Naive thymus-derived CD4-positive, alpha-beta T cell (primary cell): ENCODE data around the gene HACD3. TPM values are rescaled to one million over a fixed set of nuclear protein-coding genes. Genes with fewer than 3 reads are reported as not detected.

Source experiments
- ATAC-seq: fragments of 150-1000 bp; cut with Tn5 transposase; 2 replicates; pipeline ENCODE4 v1.10.0; 2021; ENCODE audit warnings: mild to moderate bottlenecking, moderate library complexity
- CTCF ChIA-PET: fragments of 350-600 bp; sonication (Branson Sonifier 250); formaldehyde crosslinking; loops from one replicate; lab custom pipeline; 2021; ENCODE audit warnings: antibody characterized with exemption; lab: Charles Lee
- POLR2A ChIA-PET: fragments of 350-600 bp; sonication (Branson Sonifier 250); formaldehyde crosslinking; loops from one replicate; lab custom pipeline; 2021; ENCODE audit warnings: antibody characterized with exemption, inconsistent platforms; lab: Charles Lee
- DNase-seq, 9 donors: peaks; one replicate each; pipeline versions ENCODE4 v3.0.0 to v3.0.0-alpha.2; 2020 to 2022; ENCODE audit warnings: mixed read lengths in 1 of 9
- H3K27ac ChIP-seq: one replicate; pipeline ENCODE4 v1.7.0; 2013; ENCODE audit warnings: mild to moderate bottlenecking, low read depth, low read length, moderate library complexity
- H3K27me3 ChIP-seq, 2 donors: one replicate each; pipeline ENCODE4 v1.7.0; 2013; ENCODE audit warnings: low read length in 2 of 2, mild to moderate bottlenecking in 2 of 2, moderate library complexity in 2 of 2; ENCODE audit not compliant: control insufficient read depth in 2 of 2, insufficient read depth in 2 of 2
- H3K36me3 ChIP-seq, 3 experiments: 1 replicate in 2 of 3; 2 replicates in 1 of 3; pipeline ENCODE4 v1.7.0; 2013; ENCODE audit warnings: low read length in 3 of 3, mild to moderate bottlenecking in 3 of 3, moderate library complexity in 1 of 3; ENCODE audit not compliant: insufficient read depth in 3 of 3, control insufficient read depth in 2 of 3
- H3K4me1 ChIP-seq, 2 donors: one replicate each; pipeline ENCODE4 v1.7.0; 2013; ENCODE audit warnings: low read length in 2 of 2, mild to moderate bottlenecking in 2 of 2, moderate library complexity in 1 of 2; ENCODE audit not compliant: control insufficient read depth in 2 of 2, insufficient read depth in 2 of 2
- H3K4me3 ChIP-seq: 2 replicates; pipeline ENCODE4 v1.7.0; 2013; ENCODE audit warnings: mild to moderate bottlenecking, low read length
- H3K9me3 ChIP-seq, 3 experiments: 1 replicate in 2 of 3; 2 replicates in 1 of 3; pipeline ENCODE4 v1.7.0; 2013; ENCODE audit warnings: low read length in 3 of 3; ENCODE audit not compliant: control insufficient read depth in 2 of 3
- H3K27ac Mint-ChIP-seq, 9 donors: one replicate each; pipeline ENCODE4 v1.8.0; 2020 to 2022; ENCODE audit warnings: mixed read lengths in 9 of 9, mild to moderate bottlenecking in 8 of 9, moderate library complexity in 5 of 9, inconsistent platforms in 2 of 9
- H3K27me3 Mint-ChIP-seq, 5 donors: one replicate each; pipeline ENCODE4 v1.8.0; 2021 to 2022; ENCODE audit warnings: mixed read lengths in 5 of 5, mild to moderate bottlenecking in 1 of 5
- H3K36me3 Mint-ChIP-seq, 5 donors: one replicate each; pipeline ENCODE4 v1.8.0; 2020 to 2022; ENCODE audit warnings: mixed read lengths in 5 of 5, mild to moderate bottlenecking in 3 of 5, inconsistent platforms in 1 of 5
- H3K4me1 Mint-ChIP-seq, 7 donors: one replicate each; pipeline ENCODE4 v1.8.0; 2020 to 2022; ENCODE audit warnings: mixed read lengths in 7 of 7, mild to moderate bottlenecking in 3 of 7, inconsistent platforms in 1 of 7
- H3K4me3 Mint-ChIP-seq, 10 donors: one replicate each; pipeline ENCODE4 v1.8.0; 2020 to 2022; ENCODE audit warnings: mild to moderate bottlenecking in 10 of 10, mixed read lengths in 10 of 10, moderate library complexity in 6 of 10, inconsistent platforms in 2 of 10
- H3K9me3 Mint-ChIP-seq, 11 donors: one replicate each; pipeline ENCODE4 v1.8.0; 2020 to 2022; ENCODE audit warnings: mixed read lengths in 11 of 11, mild to moderate bottlenecking in 4 of 11, inconsistent platforms in 1 of 11, moderate library complexity in 1 of 11
- intact Hi-C, 2 donors: fragments of 100-400 bp; cut with micrococcal nuclease; formaldehyde crosslinking; loops; one replicate each; pipeline ENCODE4 v1.15.1; 2023
- polyA plus RNA-seq, 2 donors: library from polyadenylated mRNA; unstranded; fragments of 300-500 nt; fragmentation: Illumina TruSeq; gene quantifications; one replicate each; pipeline ENCODE4 v1.2.3, GENCODE V29; 2021
- total RNA-seq, 6 experiments: library from RNA in 5 of 6; stranded (reverse) in 5 of 6; gene quantifications; 1 replicate in 5 of 6; 2 replicates in 1 of 6; pipeline ENCODE4 v1.2.3 and lab custom pipeline; 2021 to 2026

HACD3 gene, protein sequence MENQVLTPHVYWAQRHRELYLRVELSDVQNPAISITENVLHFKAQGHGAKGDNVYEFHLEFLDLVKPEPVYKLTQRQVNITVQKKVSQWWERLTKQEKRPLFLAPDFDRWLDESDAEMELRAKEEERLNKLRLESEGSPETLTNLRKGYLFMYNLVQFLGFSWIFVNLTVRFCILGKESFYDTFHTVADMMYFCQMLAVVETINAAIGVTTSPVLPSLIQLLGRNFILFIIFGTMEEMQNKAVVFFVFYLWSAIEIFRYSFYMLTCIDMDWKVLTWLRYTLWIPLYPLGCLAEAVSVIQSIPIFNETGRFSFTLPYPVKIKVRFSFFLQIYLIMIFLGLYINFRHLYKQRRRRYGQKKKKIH
- total RNA-seq = 10 to 100 TPM; 18.3 to 30.0 (median 23.9) TPM
- polyA plus RNA-seq = 10 to 100 TPM; 29.6 to 34.4 TPM
- total RNA-seq (lab: John Stamatoyannopoulos, UW) = 24.2 reads per million, percentile 55 among the genes with 10 or more reads in this experiment

DNA sequence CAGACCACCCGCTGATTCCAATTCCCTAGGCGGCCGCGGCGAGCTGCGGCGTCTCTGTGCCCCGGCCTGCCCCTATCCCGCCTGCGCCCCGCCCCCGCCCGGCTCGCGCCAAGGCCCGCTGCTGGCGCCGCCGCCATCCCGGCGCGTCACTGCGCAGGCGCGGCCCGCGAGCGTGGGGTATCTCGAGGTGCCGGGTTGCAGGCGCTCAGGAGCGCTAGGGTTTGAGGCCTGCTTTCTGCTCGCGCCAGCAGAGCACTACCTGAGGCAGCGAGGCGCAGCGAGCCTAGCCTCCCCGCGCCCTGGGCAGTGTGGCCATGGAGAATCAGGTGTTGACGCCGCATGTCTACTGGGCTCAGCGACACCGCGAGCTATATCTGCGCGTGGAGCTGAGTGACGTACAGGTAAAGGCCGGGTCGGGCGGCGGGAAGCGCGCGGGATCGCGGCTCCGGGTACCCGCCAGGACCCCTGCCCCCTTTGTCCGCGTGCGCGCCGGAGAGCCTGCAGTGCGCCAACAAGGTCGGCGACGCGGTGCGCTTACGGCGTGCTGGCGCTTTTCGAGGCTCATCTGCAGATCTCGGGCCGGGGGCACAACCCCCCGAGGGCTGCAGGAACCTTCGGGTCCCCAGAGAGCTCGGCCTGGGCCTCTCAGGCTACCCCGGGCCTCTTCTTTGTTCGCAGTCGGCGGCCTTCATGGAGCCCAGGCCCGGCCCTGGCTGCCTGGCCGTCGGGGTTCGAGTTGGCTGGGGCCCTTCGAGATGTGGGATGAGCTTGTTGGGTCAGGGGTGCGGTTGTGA, at the start of gene HACD3:
Gene HACD3, plus strand, starts transcription at position 146 of the 794 bp plus-strand sequence. Its CDS starts 169 bp downstream, at position 315.
- peaks cover 0 to 7% (median 0%) of the 10 kb centered on the region in 5 donors for H3K36me3 Mint-ChIP-seq
- H3K36me3 ChIP-seq = no peaks in the 10 kb centered on the region
- intact Hi-C loops = loop anchor here (1.0 kb wide), 3 partner anchors 13 to 339 kb away; partner anchors contain the start of genes DPP8 (in 2 of the 2), INTS14 (in 1 of the 2) and RAB11A (in 1 of the 2)
- peak; percentile 97 for ATAC-seq
- H3K27me3 Mint-ChIP-seq = no peaks in the 10 kb centered on the region
- peak within 1 kb of the TSS; percentile 78 to 95 (median 85) for H3K27ac Mint-ChIP-seq
- POLR2A ChIA-PET = interaction anchor here (0.6 to 2.6 kb wide), 5 partner anchors 14 to 340 kb away, joined by 3 to 22 read pairs (median 4); partner anchors contain the start of gene DPP8
- no peaks in the 10 kb centered on the region for H3K27me3 ChIP-seq
- no peaks in the 10 kb centered on the region for H3K9me3 ChIP-seq
- DNase-seq = peak; percentile 83 to 98 (median 89)
- peak within 1 kb of the TSS; percentile 79 for H3K27ac ChIP-seq
- peak within 1 kb of the TSS; percentile 67 to 91 (median 86) for H3K4me3 Mint-ChIP-seq
- peaks cover 8 to 13% of the 10 kb centered on the region in 2 donors for H3K4me1 ChIP-seq
- CTCF ChIA-PET = interaction anchor here (0.8 to 1.4 kb wide), 4 partner anchors 14 to 302 kb away, joined by 3 to 4 read pairs (median 4); no protein-coding TSS in a partner anchor
- H3K4me3 ChIP-seq = peak within 1 kb of the TSS; percentile 94
- peaks cover 23 to 45% (median 40%) of the 10 kb centered on the region in 7 donors for H3K4me1 Mint-ChIP-seq
- no peaks in the 10 kb centered on the region for H3K9me3 Mint-ChIP-seq

GRCh38 chr15:65484876-65485275, 45.4 kb upstream of the HACD3 start:
- CTCF ChIA-PET = no interaction called here
- Histone ChIP-seq H3K9me3 (no peaks in the 10 kb centered on the region), H3K27me3 (no peaks in the 10 kb centered on the region), H3K4me1 (no peaks in the 10 kb centered on the region), H3K4me3 (no peak overlapping the region), H3K27ac (no peak overlapping the region), H3K36me3 (peaks cover 4 to 58% (median 22%) of the 10 kb centered on the region in 3 experiments)
- H3K4me3 Mint-ChIP-seq = no peak overlapping the region
- H3K27ac Mint-ChIP-seq = peak overlapping the region in 1 of 9 donors; percentile 52
- POLR2A ChIA-PET = no interaction called here
- H3K9me3 Mint-ChIP-seq = no peaks in the 10 kb centered on the region
- H3K27me3 Mint-ChIP-seq = no peaks in the 10 kb centered on the region
- intact Hi-C loops = no loop called here
- no peak for DNase-seq
- ATAC-seq = no peak
- H3K36me3 Mint-ChIP-seq = peaks cover 4 to 34% (median 16%) of the 10 kb centered on the region in 5 donors
- H3K4me1 Mint-ChIP-seq = no peaks in the 10 kb centered on the region

DNA sequence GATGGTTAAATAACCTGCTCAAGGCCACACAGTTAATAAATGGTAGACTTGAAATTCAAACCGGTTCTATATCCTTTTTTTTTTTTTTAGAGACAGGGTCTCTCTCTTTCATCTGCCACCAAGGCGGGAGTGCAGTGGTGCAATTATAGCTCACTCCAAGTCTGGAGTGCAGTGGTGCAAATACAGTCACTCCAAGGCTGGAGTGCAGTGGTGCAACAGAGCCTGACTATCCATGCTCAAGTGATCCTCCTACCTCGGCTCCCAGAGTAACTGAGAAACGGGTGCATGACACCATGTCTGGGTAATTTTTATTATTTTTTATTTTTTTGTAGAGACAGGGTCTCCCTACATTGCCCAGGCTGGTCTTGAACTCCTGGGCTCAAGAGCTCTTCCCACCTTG, 36.2 kb upstream of the HACD3 start:
- Histone ChIP-seq H3K4me1 (no peaks in the 10 kb centered on the region), H3K27ac (no peak overlapping the region), H3K27me3 (no peaks in the 10 kb centered on the region), H3K36me3 (peaks cover 7 to 52% (median 15%) of the 10 kb centered on the region in 3 experiments), H3K4me3 (no peak overlapping the region), H3K9me3 (no peaks in the 10 kb centered on the region)
- peak overlapping the region in 1 of 9 donors; percentile 38 for H3K27ac Mint-ChIP-seq
- DNase-seq = no peak
- intact Hi-C loops = no loop called here
- H3K9me3 Mint-ChIP-seq = no peaks in the 10 kb centered on the region
- POLR2A ChIA-PET = no interaction called here
- H3K36me3 Mint-ChIP-seq = peaks cover 0 to 31% (median 10%) of the 10 kb centered on the region in 5 donors
- H3K27me3 Mint-ChIP-seq = no peaks in the 10 kb centered on the region
- CTCF ChIA-PET = no interaction called here
- H3K4me3 Mint-ChIP-seq = no peak overlapping the region
- ATAC-seq = no peak
- peaks cover 5 to 15% (median 7%) of the 10 kb centered on the region in 7 donors for H3K4me1 Mint-ChIP-seq

GRCh38 chr15:65509321-65509720, 20.9 kb upstream of the HACD3 start:
- ChIA-PET CTCF (interaction anchor here (0.6 to 0.8 kb wide), 2 partner anchors 28 to 234 kb away, joined by 3 to 5 read pairs; no protein-coding TSS in a partner anchor), POLR2A (no interaction called here)
- H3K36me3 Mint-ChIP-seq = peaks cover 0 to 21% (median 8%) of the 10 kb centered on the region in 5 donors
- ATAC-seq (no peak), DNase-seq (no peak)
- H3K9me3 Mint-ChIP-seq = no peaks in the 10 kb centered on the region
- H3K27ac ChIP-seq = no peak overlapping the region
- H3K4me1 ChIP-seq = peaks cover 0 to 25% of the 10 kb centered on the region in 2 donors
- peak overlapping the region in 1 of 10 donors; percentile 43 for H3K4me3 Mint-ChIP-seq
- no peaks in the 10 kb centered on the region for H3K9me3 ChIP-seq
- H3K27me3 ChIP-seq = no peaks in the 10 kb centered on the region
- peaks cover 22 to 53% (median 40%) of the 10 kb centered on the region in 7 donors for H3K4me1 Mint-ChIP-seq
- peak overlapping the region in 1 of 9 donors; percentile 16 for H3K27ac Mint-ChIP-seq
- no peaks in the 10 kb centered on the region for H3K27me3 Mint-ChIP-seq
- no peak overlapping the region for H3K4me3 ChIP-seq
- peaks cover 0 to 50% (median 2%) of the 10 kb centered on the region in 3 experiments for H3K36me3 ChIP-seq
- intact Hi-C loops = no loop called here

GRCh38 chr15:65512189-65512588, 18.1 kb upstream of the HACD3 start:
- POLR2A ChIA-PET = interaction anchor here (0.7 kb wide), 1 partner anchor 61 kb away, joined by 4 read pairs; no protein-coding TSS in a partner anchor
- Histone ChIP-seq H3K27me3 (no peaks in the 10 kb centered on the region), H3K36me3 (peaks cover 0 to 49% (median 7%) of the 10 kb centered on the region in 3 experiments), H3K4me1 (peaks cover 22 to 32% of the 10 kb centered on the region in 2 donors), H3K27ac (no peak overlapping the region), H3K4me3 (no peak overlapping the region), H3K9me3 (no peaks in the 10 kb centered on the region)
- intact Hi-C loops = no loop called here
- ATAC-seq (no peak), DNase-seq (no peak)
- H3K36me3 Mint-ChIP-seq = peaks cover 0 to 21% (median 10%) of the 10 kb centered on the region in 5 donors
- CTCF ChIA-PET = interaction anchor here (0.5 kb wide), 1 partner anchor 15 kb away, joined by 3 read pairs; no protein-coding TSS in a partner anchor
- peaks cover 0 to 3% (median 0%) of the 10 kb centered on the region in 11 donors for H3K9me3 Mint-ChIP-seq
- H3K27me3 Mint-ChIP-seq = no peaks in the 10 kb centered on the region
- H3K4me3 Mint-ChIP-seq = peak overlapping the region in 1 of 10 donors; percentile 61
- peaks cover 38 to 75% (median 63%) of the 10 kb centered on the region in 7 donors for H3K4me1 Mint-ChIP-seq
- H3K27ac Mint-ChIP-seq = peak overlapping the region in 2 of 9 donors; percentile 3 to 48
